IPS-18c (cell line): ENCODE measurements around the gene MRM3.
"Not testable (repeated sequence)": the region's sequence is repeated elsewhere in the genome, so short reads cannot be mapped to it uniquely, and the experiment has no call there.

ENCODE experiments used
- H3K4me3 ChIP-seq: 2 replicates; pipeline ENCODE4 v1.7.0; 2013; ENCODE audit warnings: low read depth, mild to moderate bottlenecking, low read length, moderate library complexity; ENCODE audit not compliant: insufficient read depth
- H3K9me3 ChIP-seq: one replicate; pipeline ENCODE4 v1.6.1; 2013; ENCODE audit warnings: mild to moderate bottlenecking, low read length, moderate library complexity; ENCODE audit not compliant: control insufficient read depth, insufficient read depth

The MRM3 gene

GRCh38 chr17:804541-805435 lies 22.6 kb downstream of the MRM3 start:
- Histone ChIP-seq H3K4me3 (no peak overlapping the region), H3K9me3 (peaks cover 2% of the 10 kb centered on the region)

- H3K4me3 ChIP-seq, H3K9me3 ChIP-seq: not testable (repeated sequence)
Measured at GRCh38 chr17:805886-806285, 23.7 kb downstream of the MRM3 start.

GRCh38 chr17:806346-806745 lies 24.2 kb downstream of the MRM3 start:
- no peaks in the 10 kb centered on the region for H3K9me3 ChIP-seq
- no peak overlapping the region for H3K4me3 ChIP-seq

GRCh38 chr17:806781-807522 lies 24.8 kb downstream of the MRM3 start:
- no peak overlapping the region for H3K4me3 ChIP-seq
- no peaks in the 10 kb centered on the region for H3K9me3 ChIP-seq

GRCh38 chr17:807523-808294 lies 25.6 kb downstream of the MRM3 start:
- Histone ChIP-seq H3K4me3 (no peak overlapping the region), H3K9me3 (no peaks in the 10 kb centered on the region)

- Histone ChIP-seq H3K4me3 (no peak overlapping the region), H3K9me3 (no peaks in the 10 kb centered on the region)
Measured at GRCh38 chr17:811051-811784, 29.1 kb downstream of the MRM3 start.

- no peak overlapping the region for H3K4me3 ChIP-seq
- no peaks in the 10 kb centered on the region for H3K9me3 ChIP-seq
Measured at GRCh38 chr17:812638-813204, 30.6 kb downstream of the MRM3 start.

- no peaks in the 10 kb centered on the region for H3K9me3 ChIP-seq
Measured at GRCh38 chr17:814371-814770, 32.2 kb downstream of the MRM3 start.

GRCh38 chr17:819251-819650 lies 37.1 kb downstream of the MRM3 start:
- H3K4me3 ChIP-seq, result no peak overlapping the region

More at GRCh38 chr17:814371-814770, 32.2 kb downstream of the MRM3 start:
- H3K4me3 ChIP-seq, result no peak overlapping the region

GRCh38 chr17:823501-823902 lies 41.3 kb downstream of the MRM3 start:
- no peaks in the 10 kb centered on the region for H3K9me3 ChIP-seq
- no peak overlapping the region for H3K4me3 ChIP-seq

More at GRCh38 chr17:819251-819650, 37.1 kb downstream of the MRM3 start:
- no peaks in the 10 kb centered on the region for H3K9me3 ChIP-seq

- Histone ChIP-seq H3K4me3 (no peak overlapping the region), H3K9me3 (no peaks in the 10 kb centered on the region)
Measured at GRCh38 chr17:824378-824777, 42.2 kb downstream of the MRM3 start.

GRCh38 chr17:825216-825615 lies 43.1 kb downstream of the MRM3 start:
- no peaks in the 10 kb centered on the region for H3K9me3 ChIP-seq
- H3K4me3 ChIP-seq, result no peak overlapping the region

GRCh38 chr17:826778-827177 lies 44.6 kb downstream of the MRM3 start:
- Histone ChIP-seq H3K4me3 (no peak overlapping the region), H3K9me3 (no peaks in the 10 kb centered on the region)

- Histone ChIP-seq H3K4me3 (no peak overlapping the region), H3K9me3 (no peaks in the 10 kb centered on the region)
Measured at GRCh38 chr17:828761-829160, 46.6 kb downstream of the MRM3 start.

GRCh38 chr17:829614-830013 lies 47.5 kb downstream of the MRM3 start:
- H3K4me3 ChIP-seq, H3K9me3 ChIP-seq: not testable (repeated sequence)

GRCh38 chr17:830381-830780 lies 48.2 kb downstream of the MRM3 start:
- no peaks in the 10 kb centered on the region for H3K9me3 ChIP-seq
- no peak overlapping the region for H3K4me3 ChIP-seq

GRCh38 chr17:830950-831349 lies 48.8 kb downstream of the MRM3 start:
- Histone ChIP-seq H3K9me3 (no peaks in the 10 kb centered on the region), H3K4me3 (no peak overlapping the region)
